ENCODE measurements around the gene ZNF579. TPM values are rescaled to one million over a fixed set of nuclear protein-coding genes. Genes with fewer than 3 reads are reported as not detected.

The ZNF579 gene
- polyA plus RNA-seq, 2 of the 4 experiments (the other 2 are of a cell fraction), result 6.5 to 16.2 TPM

GRCh38 chr19:55539090-55539984, 41.3 kb downstream of the ZNF579 start:
- POLR2A ChIA-PET, result no interaction called here
- CTCF ChIA-PET, result interaction anchor here (3.2 kb wide), 1 partner anchor 67 kb away, joined by 10 read pairs; the partner anchor contains the start of gene ZNF865
- H3K4me1 ChIP-seq, result peaks cover 30% of the 10 kb centered on the region
- no peak for FAIRE-seq
- H3K9me3 ChIP-seq, result no peaks in the 10 kb centered on the region
- ATAC-seq, result no peak
- no peak overlapping the region for H3K4me2 ChIP-seq
- WGBS (ENCODE audit: missing lambda C conversion rate), result 93% methylated on average over 32 of the region's 33 CpGs
- H3K4me3 ChIP-seq, result no peak overlapping the region
- H3K27ac ChIP-seq, result no peak overlapping the region
- TF ChIP-seq JUN (IDR thresholded peaks at IDR 0.05) (no peak), NR3C1 (IDR thresholded peaks at IDR 0.05) (no peak), HOXA7 (CRISPR knock-in tag; IDR thresholded peaks at IDR 0.05) (no peak), EHMT2 (IDR thresholded peaks at IDR 0.05; ENCODE audit: low read depth) (no peak)
- TF ChIP-seq, protein P1, sequence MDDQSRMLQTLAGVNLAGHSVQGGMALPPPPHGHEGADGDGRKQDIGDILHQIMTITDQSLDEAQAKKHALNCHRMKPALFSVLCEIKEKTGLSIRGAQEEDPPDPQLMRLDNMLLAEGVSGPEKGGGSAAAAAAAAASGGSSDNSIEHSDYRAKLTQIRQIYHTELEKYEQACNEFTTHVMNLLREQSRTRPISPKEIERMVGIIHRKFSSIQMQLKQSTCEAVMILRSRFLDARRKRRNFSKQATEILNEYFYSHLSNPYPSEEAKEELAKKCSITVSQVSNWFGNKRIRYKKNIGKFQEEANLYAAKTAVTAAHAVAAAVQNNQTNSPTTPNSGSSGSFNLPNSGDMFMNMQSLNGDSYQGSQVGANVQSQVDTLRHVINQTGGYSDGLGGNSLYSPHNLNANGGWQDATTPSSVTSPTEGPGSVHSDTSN (IDR thresholded peaks at IDR 0.05), result no peak
- no peak for DNase-seq (ENCODE audit: low read depth in 1 of 2, low spot score in 1 of 2)

DNA sequence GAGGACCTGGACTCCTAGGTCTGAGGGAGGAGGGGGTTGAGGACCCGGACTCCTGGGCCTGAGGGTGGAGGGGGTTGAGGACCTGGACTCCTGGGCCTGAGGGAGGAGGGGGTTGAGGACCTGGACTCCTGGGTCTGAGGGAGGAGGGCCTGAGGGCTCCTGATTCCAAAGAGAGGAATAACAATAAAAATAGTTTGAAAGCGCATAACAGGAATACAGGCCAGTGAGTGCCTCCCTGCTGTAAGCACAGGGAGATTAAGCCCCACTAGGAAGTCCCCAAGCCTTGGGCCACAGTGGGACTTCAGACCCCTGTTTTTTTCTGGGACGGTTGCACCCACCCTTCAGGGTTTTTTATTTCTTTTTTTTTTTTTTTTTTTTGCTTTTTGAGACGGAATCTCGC, 42.5 kb downstream of the ZNF579 start:
- no peak overlapping the region for H3K4me3 ChIP-seq
- ChIA-PET POLR2A (no interaction called here), CTCF (interaction anchor here (0.7 to 1.7 kb wide), 2 partner anchors 10 to 61 kb away, joined by 3 read pairs; partner anchors contain the start of gene FIZ1)
- FAIRE-seq, result no peak
- peak overlapping the region; percentile 68 to 80 for H3K27ac ChIP-seq
- TF ChIP-seq MAZ (IDR thresholded peaks at IDR 0.05; ENCODE audit: borderline replicate concordance, low read depth, low read length), result no peak
- no peak for TF ChIP-seq POLR2A (IDR thresholded peaks at IDR 0.05; ENCODE audit: low read length)
- TF ChIP-seq, protein P2, sequence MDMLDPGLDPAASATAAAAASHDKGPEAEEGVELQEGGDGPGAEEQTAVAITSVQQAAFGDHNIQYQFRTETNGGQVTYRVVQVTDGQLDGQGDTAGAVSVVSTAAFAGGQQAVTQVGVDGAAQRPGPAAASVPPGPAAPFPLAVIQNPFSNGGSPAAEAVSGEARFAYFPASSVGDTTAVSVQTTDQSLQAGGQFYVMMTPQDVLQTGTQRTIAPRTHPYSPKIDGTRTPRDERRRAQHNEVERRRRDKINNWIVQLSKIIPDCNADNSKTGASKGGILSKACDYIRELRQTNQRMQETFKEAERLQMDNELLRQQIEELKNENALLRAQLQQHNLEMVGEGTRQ (IDR thresholded peaks at IDR 0.05), result no peak
- no peak for TF ChIP-seq RNF2 (IDR thresholded peaks at IDR 0.05; ENCODE audit: borderline replicate concordance, low read depth)
- no peak for TF ChIP-seq MYC (IDR thresholded peaks at IDR 0.05; ENCODE audit: borderline replicate concordance, low read length)
- no peak for TF ChIP-seq HDAC2 (IDR thresholded peaks at IDR 0.05)
- TF ChIP-seq JUN (IDR thresholded peaks at IDR 0.05), result no peak
- no peak for TF ChIP-seq EHMT2 (IDR thresholded peaks at IDR 0.05; ENCODE audit: low read depth)
- TF ChIP-seq FOSB (CRISPR knock-in tag; IDR thresholded peaks at IDR 0.05), result no peak
- TF ChIP-seq NFE2L2 (conservative IDR thresholded peaks at IDR 0.05; ENCODE audit: low read length), result no peak
- TF ChIP-seq CBX8 (IDR thresholded peaks at IDR 0.05), result no peak
- TF ChIP-seq FOXS1 (CRISPR knock-in tag; IDR thresholded peaks at IDR 0.05), result no peak
- no peak for TF ChIP-seq PHF8 (IDR thresholded peaks at IDR 0.05; ENCODE audit: borderline replicate concordance, low read depth)
- TF ChIP-seq KDM1A (IDR thresholded peaks at IDR 0.05; ENCODE audit: low read depth), result no peak
- no peak for TF ChIP-seq BHLHE40 (IDR thresholded peaks at IDR 0.05; ENCODE audit: low read depth, low read length)
- peak overlapping the region; percentile 35 for H3K4me2 ChIP-seq
- DNase-seq (ENCODE audit: low read depth in 1 of 2, low spot score in 1 of 2), result no peak
- ATAC-seq, result no peak
- 90% methylated on average over 4 of the region's 5 CpGs for WGBS (ENCODE audit: missing lambda C conversion rate)
- no peaks in the 10 kb centered on the region for H3K9me3 ChIP-seq
- peaks cover 30% of the 10 kb centered on the region for H3K4me1 ChIP-seq

DNA sequence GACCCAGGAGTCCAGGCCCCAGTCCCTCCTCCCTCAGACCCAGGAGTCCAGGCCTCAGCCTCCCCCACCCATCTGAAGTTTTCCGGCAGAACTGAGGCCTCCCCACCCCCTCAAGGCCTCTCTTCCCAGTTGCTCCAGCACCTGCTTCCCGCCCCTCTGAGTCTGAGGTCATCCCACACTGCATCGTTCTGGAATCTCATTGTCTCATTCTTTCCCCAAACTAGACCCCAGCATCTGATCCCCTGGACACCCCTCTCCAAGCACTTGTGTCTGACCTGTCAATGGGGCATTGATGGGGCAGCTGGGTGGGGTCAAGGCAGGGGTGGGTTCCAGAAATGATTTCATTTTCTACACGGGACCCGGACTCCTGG, 42.9 kb downstream of the ZNF579 start:
- TF ChIP-seq MAX (IDR thresholded peaks at IDR 0.05) (0 out of 2 replicates have a peak, but pooled peaks have one; percentile 30), RCOR1 (IDR thresholded peaks at IDR 0.05; ENCODE audit: low read depth, low read length) (no peak), PHF8 (IDR thresholded peaks at IDR 0.05; ENCODE audit: borderline replicate concordance, low read depth) (no peak), MAFK (IDR thresholded peaks at IDR 0.05; ENCODE audit: partially characterized antibody) (no peak), MYC (IDR thresholded peaks at IDR 0.05; ENCODE audit: borderline replicate concordance, low read length) (no peak), TFCP2L1 (CRISPR knock-in tag; IDR thresholded peaks at IDR 0.05) (no peak)
- TF ChIP-seq, protein P3, sequence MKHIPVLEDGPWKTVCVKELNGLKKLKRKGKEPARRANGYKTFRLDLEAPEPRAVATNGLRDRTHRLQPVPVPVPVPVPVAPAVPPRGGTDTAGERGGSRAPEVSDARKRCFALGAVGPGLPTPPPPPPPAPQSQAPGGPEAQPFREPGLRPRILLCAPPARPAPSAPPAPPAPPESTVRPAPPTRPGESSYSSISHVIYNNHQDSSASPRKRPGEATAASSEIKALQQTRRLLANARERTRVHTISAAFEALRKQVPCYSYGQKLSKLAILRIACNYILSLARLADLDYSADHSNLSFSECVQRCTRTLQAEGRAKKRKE (CRISPR knock-in tag; IDR thresholded peaks at IDR 0.05; ENCODE audit: low read depth), result no peak
- DNase-seq (ENCODE audit: low read depth in 1 of 2, low spot score in 1 of 2) (peak in 1 of 2 experiments; percentile 53), FAIRE-seq (no peak), ATAC-seq (peak; percentile 30 to 33; a peak in 2 of 6 replicates)
- no peaks in the 10 kb centered on the region for H3K9me3 ChIP-seq
- WGBS (ENCODE audit: missing lambda C conversion rate), result 37% methylated on average over 5 of the region's 5 CpGs
- H3K27ac ChIP-seq, result peak overlapping the region; percentile 68 to 80
- H3K4me2 ChIP-seq, result peak overlapping the region; percentile 35
- POLR2A ChIA-PET, result no interaction called here
- CTCF ChIA-PET, result interaction anchor here (0.6 to 1.7 kb wide), 4 partner anchors 11 to 69 kb away, joined by 3 to 4 read pairs (median 3); no protein-coding TSS in a partner anchor
- peaks cover 30% of the 10 kb centered on the region for H3K4me1 ChIP-seq
- no peak overlapping the region for H3K4me3 ChIP-seq

Data from A549 (cell line).